Colonic mucosa (tissue), 4 donors: ENCODE measurements around the gene SLC9A4. TPM values are rescaled to one million over a fixed set of nuclear protein-coding genes. Genes with fewer than 3 reads are reported as not detected.

ENCODE experiments used
- DNase-seq: peaks from one replicate; pipeline ENCODE4 v3.0.0-alpha.2; 2020
- H3K27ac ChIP-seq: fragments of 200-600 bp; one replicate; pipeline ENCODE4 v1.8.0; 2021
- H3K27me3 ChIP-seq: fragments of 200-600 bp; one replicate; pipeline ENCODE4 v1.8.0; 2021
- H3K36me3 ChIP-seq: fragments of 200-600 bp; one replicate; pipeline ENCODE4 v1.8.0; 2021
- H3K4me1 ChIP-seq: fragments of 200-600 bp; one replicate; pipeline ENCODE4 v1.8.0; 2021; ENCODE audit warnings: mild to moderate bottlenecking
- H3K4me3 ChIP-seq: fragments of 200-600 bp; one replicate; pipeline ENCODE4 v1.8.0; 2021
- H3K9ac ChIP-seq, 2 donors: one replicate each; pipeline ENCODE4 v1.7.0; 2013; ENCODE audit warnings: control low read depth in 2 of 2, low read depth in 2 of 2, low read length in 2 of 2
- H3K9me3 ChIP-seq: fragments of 200-600 bp; one replicate; pipeline ENCODE4 v1.8.0; 2021
- CTCF ChIP-seq: fragments of 200-600 bp; IDR thresholded peaks from one replicate; pipeline ENCODE4 v1.8.0; 2022; ENCODE audit warnings: antibody characterized with exemption, mild to moderate bottlenecking
- intact Hi-C: fragments of 100-400 bp; cut with DNase I; formaldehyde crosslinking; loops from one replicate; pipeline ENCODE4 v1.14.1; 2022
- total RNA-seq, 2 donors: library from RNA; stranded (reverse); fragmentation: NEBNext Ultra II Directional in 1 of 2; extraction: Animal tissue kit (Norgen Biotek cat#: 25700) in 1 of 2; gene quantifications; one replicate each; pipeline ENCODE4 v1.2.1, GENCODE V29; 2021
- donor health status: healthy.
- donor health status: DM: no; HTN: no; CAD: no.
- donor health status: DM: no; HTN: no; CAD: no.

Gene SLC9A4
- total RNA-seq, 2 donors from 2014 or later, result 0.15 TPM; not detected in 1

GRCh38 chr2:102481931-102482330, 8.9 kb downstream of the SLC9A4 start:
- H3K4me1 ChIP-seq, result no peaks in the 10 kb centered on the region
- H3K36me3 ChIP-seq, result no peaks in the 10 kb centered on the region
- intact Hi-C loops, result no loop called here
- no peaks in the 10 kb centered on the region for H3K27me3 ChIP-seq
- H3K4me3 ChIP-seq, result no peak overlapping the region
- no peak overlapping the region for H3K9ac ChIP-seq
- no peak for TF ChIP-seq CTCF
- no peak overlapping the region for H3K27ac ChIP-seq
- DNase-seq, result no peak
- H3K9me3 ChIP-seq, result no peaks in the 10 kb centered on the region

DNA sequence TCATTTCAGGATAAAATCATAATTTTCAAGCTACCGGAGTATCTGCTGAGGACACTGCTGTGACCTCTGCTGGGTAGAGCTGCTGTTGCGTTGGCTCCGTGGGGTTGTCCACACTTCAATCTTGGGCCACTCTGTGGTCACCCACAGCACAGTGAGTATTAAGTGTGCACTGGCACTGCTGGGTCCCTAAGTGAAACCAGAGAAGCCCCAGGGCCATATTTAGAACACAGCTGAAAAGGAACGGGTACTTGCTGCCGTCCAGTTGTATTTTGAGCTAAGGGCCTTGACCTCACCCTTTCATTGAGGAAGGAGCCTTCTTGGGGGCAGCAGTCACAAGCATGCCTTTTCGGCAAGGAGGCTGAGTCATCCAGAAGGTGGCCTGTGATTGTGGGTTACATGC, 10.1 kb downstream of the SLC9A4 start:
- H3K27ac ChIP-seq, result no peak overlapping the region
- H3K4me1 ChIP-seq, result no peaks in the 10 kb centered on the region
- H3K4me3 ChIP-seq, result no peak overlapping the region
- no peaks in the 10 kb centered on the region for H3K27me3 ChIP-seq
- no peaks in the 10 kb centered on the region for H3K9me3 ChIP-seq
- TF ChIP-seq CTCF, result no peak
- intact Hi-C loops, result no loop called here
- no peak overlapping the region for H3K9ac ChIP-seq
- DNase-seq, result no peak
- no peaks in the 10 kb centered on the region for H3K36me3 ChIP-seq

GRCh38 chr2:102484310-102485061, 11.5 kb downstream of the SLC9A4 start:
- intact Hi-C loops, result no loop called here
- Histone ChIP-seq H3K36me3 (no peaks in the 10 kb centered on the region), H3K27me3 (no peaks in the 10 kb centered on the region), H3K4me3 (no peak overlapping the region), H3K4me1 (no peaks in the 10 kb centered on the region), H3K27ac (no peak overlapping the region), H3K9me3 (no peaks in the 10 kb centered on the region), H3K9ac (no peak overlapping the region)
- TF ChIP-seq CTCF, result no peak
- DNase-seq, result no peak

DNA sequence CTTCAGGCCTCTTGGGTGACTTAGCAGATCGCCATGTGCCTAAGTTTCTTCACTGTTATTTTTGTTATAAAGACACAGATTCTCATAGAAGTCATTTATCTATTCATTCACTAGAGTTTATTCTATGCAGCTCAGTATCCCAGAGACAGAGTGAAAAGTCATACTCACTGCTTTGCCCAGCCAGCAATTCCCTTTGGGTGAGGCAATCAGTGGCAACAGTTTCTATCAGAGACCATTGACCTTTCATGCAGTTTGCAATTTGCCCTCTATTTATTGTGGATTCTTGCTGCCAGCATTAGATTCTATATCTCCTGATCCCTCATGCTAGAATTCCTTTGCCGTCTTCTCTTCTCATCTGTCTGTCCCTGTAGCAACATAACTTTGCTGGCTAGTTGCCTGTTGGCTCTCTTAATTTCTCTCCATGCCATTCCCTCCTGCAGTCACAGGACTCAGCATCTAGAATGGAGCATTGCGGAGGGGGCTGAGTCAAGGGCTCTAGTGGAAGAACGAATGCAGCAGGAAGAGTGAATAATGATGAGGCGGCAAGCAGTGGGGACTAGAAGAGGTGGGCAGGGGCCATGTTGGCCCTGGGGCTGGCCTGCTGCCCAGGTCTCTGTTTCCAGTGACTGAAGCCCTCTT, 12.2 kb downstream of the SLC9A4 start:
- Histone ChIP-seq H3K4me3 (no peak overlapping the region), H3K9ac (no peak overlapping the region), H3K4me1 (no peaks in the 10 kb centered on the region), H3K36me3 (no peaks in the 10 kb centered on the region), H3K27ac (no peak overlapping the region), H3K27me3 (no peaks in the 10 kb centered on the region), H3K9me3 (no peaks in the 10 kb centered on the region)
- intact Hi-C loops, result no loop called here
- no peak for DNase-seq
- no peak for TF ChIP-seq CTCF

DNA sequence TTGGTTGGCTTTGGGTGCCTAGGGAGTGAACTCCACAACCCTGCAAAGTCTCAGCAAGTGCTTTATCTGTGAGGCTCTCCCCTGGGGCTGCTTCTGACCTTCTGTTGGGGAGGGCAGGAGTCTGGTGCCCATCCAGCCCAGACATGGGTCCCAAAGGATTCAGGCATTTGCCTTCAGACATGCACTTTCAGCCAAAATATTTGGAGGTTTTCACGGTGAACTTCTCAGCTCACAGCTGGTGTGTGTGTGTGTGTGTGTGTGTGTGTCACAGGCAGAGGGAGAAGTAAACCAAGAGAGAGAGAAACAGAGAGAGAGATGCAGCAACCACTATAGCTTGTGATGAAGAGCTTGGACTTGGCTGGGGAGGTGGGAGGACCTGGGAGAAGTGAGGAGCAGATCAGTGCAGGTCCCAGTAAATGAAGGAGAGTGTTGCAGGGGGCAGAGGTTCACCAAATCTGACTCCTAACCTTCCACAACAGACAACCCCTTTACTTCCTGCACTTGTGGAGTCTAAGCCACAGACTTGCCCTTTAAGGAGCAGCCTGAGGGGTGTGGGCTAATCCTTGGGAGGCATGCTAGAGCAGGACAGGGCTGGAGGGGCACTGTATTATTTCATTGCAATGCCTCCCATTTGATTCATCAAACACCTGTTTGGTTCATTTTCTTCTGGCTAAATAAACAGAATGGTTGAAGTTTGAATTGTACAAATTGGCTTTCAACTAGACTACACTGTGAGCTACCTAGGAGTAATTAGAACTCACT, 14.1 kb downstream of the SLC9A4 start:
- H3K27ac ChIP-seq, result no peak overlapping the region
- intact Hi-C loops, result no loop called here

More for the DNA sequence above, 14.1 kb downstream of the SLC9A4 start:
- Histone ChIP-seq H3K27me3 (no peaks in the 10 kb centered on the region), H3K4me1 (no peaks in the 10 kb centered on the region), H3K9ac (no peak overlapping the region), H3K4me3 (no peak overlapping the region), H3K9me3 (no peaks in the 10 kb centered on the region), H3K36me3 (no peaks in the 10 kb centered on the region)
- DNase-seq, result no peak
- no peak for TF ChIP-seq CTCF
